CD4-positive, alpha-beta T cell treated with Interleukin-12 subunit alpha and Interleukin-12 subunit beta, for 1 hour (primary cell): ENCODE data around the gene PRLR.
"Not testable (repeated sequence)": the region's sequence is repeated elsewhere in the genome, so short reads cannot be mapped to it uniquely, and the experiment has no call there.

Source experiments
- DNase-seq: peaks from one replicate; pipeline ENCODE4 v3.0.0-alpha.2; 2020

PRLR gene

GRCh38 chr5:35194635-35195471, 35.4 kb downstream of the PRLR start:
- DNase-seq: no peak

GRCh38 chr5:35192506-35192905, 37.8 kb downstream of the PRLR start:
- DNase-seq: no peak

- not testable (repeated sequence) for DNase-seq
Measured at GRCh38 chr5:35189801-35190200, 40.5 kb downstream of the PRLR start.

- no peak for DNase-seq
Measured at GRCh38 chr5:35188031-35188457, 42.2 kb downstream of the PRLR start.

GRCh38 chr5:35187621-35188020, 42.7 kb downstream of the PRLR start:
- DNase-seq: not testable (repeated sequence)

- DNase-seq: no peak
Measured at GRCh38 chr5:35186749-35187148, 43.5 kb downstream of the PRLR start.

- DNase-seq: no peak
Measured at GRCh38 chr5:35185518-35185917, 44.8 kb downstream of the PRLR start.

- no peak for DNase-seq
Measured at GRCh38 chr5:35183556-35183955, 46.7 kb downstream of the PRLR start.

- peak; percentile 3 for DNase-seq
Measured at GRCh38 chr5:35182910-35183535, 47.3 kb downstream of the PRLR start.

GRCh38 chr5:35182486-35182885, 47.8 kb downstream of the PRLR start:
- no peak for DNase-seq

GRCh38 chr5:35180046-35180445, 50.2 kb downstream of the PRLR start:
- DNase-seq: no peak

GRCh38 chr5:35177783-35178182, 52.5 kb downstream of the PRLR start:
- DNase-seq: no peak

GRCh38 chr5:35172533-35172932, 57.8 kb downstream of the PRLR start:
- no peak for DNase-seq

- DNase-seq: no peak
Measured at GRCh38 chr5:35171991-35172390, 58.3 kb downstream of the PRLR start.

- no peak for DNase-seq
Measured at GRCh38 chr5:35171078-35171477, 59.2 kb downstream of the PRLR start.

GRCh38 chr5:35166043-35166442, 64.2 kb downstream of the PRLR start:
- DNase-seq: no peak

- DNase-seq: no peak
Measured at GRCh38 chr5:35164860-35165542, 65.3 kb downstream of the PRLR start.

GRCh38 chr5:35163710-35164033, 66.6 kb downstream of the PRLR start:
- DNase-seq: no peak

- no peak for DNase-seq
Measured at GRCh38 chr5:35162848-35163709, 67.2 kb downstream of the PRLR start.

- DNase-seq: no peak
Measured at GRCh38 chr5:35161652-35162273, 68.5 kb downstream of the PRLR start.

GRCh38 chr5:35160486-35161116, 69.7 kb downstream of the PRLR start:
- DNase-seq: no peak

GRCh38 chr5:35159370-35159742, 70.9 kb downstream of the PRLR start:
- no peak for DNase-seq
